Esophagus squamous epithelium (tissue), 4 donors: ENCODE results near the gene ATP1A4.

Experiments
- CTCF ChIP-seq, 6 experiments: fragments of 450-650 bp in 4 of 6; fragments of 200-600 bp in 2 of 6; sonication (generic) in 2 of 6; IDR thresholded peaks; one replicate each; pipeline ENCODE4 v1.5.1; 2016 to 2019; ENCODE audit warnings: antibody characterized with exemption in 6 of 6, mild to moderate bottlenecking in 4 of 6, moderate library complexity in 4 of 6
- POLR2A ChIP-seq, 4 donors: fragments of 450-650 bp; IDR thresholded peaks; one replicate each; pipeline ENCODE4 v1.6.1; 2017; ENCODE audit warnings: antibody characterized with exemption in 4 of 4, mild to moderate bottlenecking in 4 of 4, moderate library complexity in 3 of 4

DNA sequence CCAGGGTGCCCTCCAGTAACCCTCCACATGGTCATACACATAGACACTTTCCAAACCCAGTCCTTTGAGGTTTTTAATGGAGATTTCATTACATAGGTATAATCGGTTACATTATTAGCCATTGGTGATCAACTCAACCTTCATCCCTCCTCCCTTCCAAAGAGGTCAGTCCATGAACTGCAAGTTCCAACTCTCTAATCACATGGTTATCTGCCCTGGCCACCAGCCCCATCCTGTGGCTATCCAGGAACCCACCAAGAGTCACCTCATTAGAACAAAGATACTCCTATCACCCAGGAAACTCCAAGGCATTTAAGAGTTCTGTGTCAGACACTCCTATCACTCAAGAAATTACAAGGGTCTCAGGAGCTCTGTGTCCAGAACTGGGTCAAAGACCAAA is 12.2 kb downstream of the ATP1A4 start:
- TF ChIP-seq CTCF (IDR thresholded peaks at IDR 0.05) (no peak), POLR2A (IDR thresholded peaks at IDR 0.05) (no peak)
